Measurements from ENCODE around the gene HOXA6.

Gene HOXA6

GRCh38 chr7:27137640-27138315 is 9.8 kb downstream of the HOXA6 start:
- no peak for TF ChIP-seq CTCF (IDR thresholded peaks at IDR 0.05)
- H3K9me3 ChIP-seq = no peaks in the 10 kb centered on the region
- no peak overlapping the region for H3K4me3 ChIP-seq (ENCODE audit: low read depth in 1 of 2, low read length in 1 of 2)
- peaks cover 59% of the 10 kb centered on the region for H3K27me3 ChIP-seq
- H3K27ac ChIP-seq = no peak overlapping the region
- peaks cover 19 to 25% of the 10 kb centered on the region in 2 experiments for H3K4me1 ChIP-seq (ENCODE audit: control insufficient read depth in 1 of 2, insufficient read depth in 1 of 2, low read depth in 1 of 2, low read length in 1 of 2)
- H3K36me3 ChIP-seq = no peaks in the 10 kb centered on the region

GRCh38 chr7:27134392-27134791 is 13.2 kb downstream of the HOXA6 start:
- Histone ChIP-seq H3K36me3 (no peaks in the 10 kb centered on the region), H3K27me3 (peaks cover 61% of the 10 kb centered on the region)

GRCh38 chr7:27133409-27134231 is 14.0 kb downstream of the HOXA6 start:
- no peak for TF ChIP-seq CTCF (IDR thresholded peaks at IDR 0.05)
- Histone ChIP-seq H3K27me3 (peaks cover 64% of the 10 kb centered on the region), H3K36me3 (no peaks in the 10 kb centered on the region), H3K4me3 (ENCODE audit: low read depth in 1 of 2, low read length in 1 of 2) (no peak overlapping the region), H3K4me1 (ENCODE audit: control insufficient read depth in 1 of 2, insufficient read depth in 1 of 2, low read depth in 1 of 2, low read length in 1 of 2) (peaks cover 25 to 31% of the 10 kb centered on the region in 2 experiments), H3K9me3 (no peaks in the 10 kb centered on the region), H3K27ac (no peak overlapping the region)

More at GRCh38 chr7:27134392-27134791, 13.2 kb downstream of the HOXA6 start:
- H3K9me3 ChIP-seq = no peaks in the 10 kb centered on the region
- no peak overlapping the region for H3K27ac ChIP-seq
- peaks cover 25 to 31% of the 10 kb centered on the region in 2 experiments for H3K4me1 ChIP-seq (ENCODE audit: control insufficient read depth in 1 of 2, insufficient read depth in 1 of 2, low read depth in 1 of 2, low read length in 1 of 2)
- no peak overlapping the region for H3K4me3 ChIP-seq (ENCODE audit: low read depth in 1 of 2, low read length in 1 of 2)
- no peak for TF ChIP-seq CTCF (IDR thresholded peaks at IDR 0.05)

GRCh38 chr7:27132978-27133377 is 14.6 kb downstream of the HOXA6 start:
- Histone ChIP-seq H3K4me3 (ENCODE audit: low read depth in 1 of 2, low read length in 1 of 2) (no peak overlapping the region), H3K27ac (no peak overlapping the region), H3K4me1 (ENCODE audit: control insufficient read depth in 1 of 2, insufficient read depth in 1 of 2, low read depth in 1 of 2, low read length in 1 of 2) (peaks cover 25 to 31% of the 10 kb centered on the region in 2 experiments), H3K27me3 (peaks cover 63% of the 10 kb centered on the region), H3K9me3 (no peaks in the 10 kb centered on the region), H3K36me3 (no peaks in the 10 kb centered on the region)
- TF ChIP-seq CTCF (IDR thresholded peaks at IDR 0.05) = no peak

- peaks cover 63% of the 10 kb centered on the region for H3K27me3 ChIP-seq
- H3K36me3 ChIP-seq = no peaks in the 10 kb centered on the region
- H3K4me3 ChIP-seq (ENCODE audit: low read depth in 1 of 2, low read length in 1 of 2) = no peak overlapping the region
- peaks cover 25 to 31% of the 10 kb centered on the region in 2 experiments for H3K4me1 ChIP-seq (ENCODE audit: control insufficient read depth in 1 of 2, insufficient read depth in 1 of 2, low read depth in 1 of 2, low read length in 1 of 2)
- no peak overlapping the region for H3K27ac ChIP-seq
- H3K9me3 ChIP-seq = no peaks in the 10 kb centered on the region
- TF ChIP-seq CTCF (IDR thresholded peaks at IDR 0.05) = no peak
Observed at GRCh38 chr7:27132214-27132613, 15.4 kb downstream of the HOXA6 start.
